Liver (tissue), 9 donors: ENCODE measurements around the gene CIC. TPM values are rescaled to one million over a fixed set of nuclear protein-coding genes. Genes with fewer than 3 reads are reported as not detected.

Experiments used
- DNase-seq: peaks from one replicate; pipeline ENCODE4 v3.0.0-alpha.2; 2017; ENCODE audit warnings: low spot score
- H3K27ac ChIP-seq, 2 donors: one replicate each; pipeline ENCODE4 v1.7.0; 2013; ENCODE audit warnings: inconsistent platforms in 2 of 2, low read length in 2 of 2, control low read depth in 1 of 2, low read depth in 1 of 2, mild to moderate bottlenecking in 1 of 2
- H3K27me3 ChIP-seq, 4 donors: one replicate each; pipeline versions ENCODE4 v1.6.1 to v1.7.0; 2013; ENCODE audit warnings: low read length in 3 of 4, inconsistent platforms in 1 of 4, mild to moderate bottlenecking in 1 of 4, moderate library complexity in 1 of 4; ENCODE audit not compliant: control insufficient read depth in 4 of 4, insufficient read depth in 4 of 4
- H3K36me3 ChIP-seq, 4 donors: one replicate each; pipeline versions ENCODE4 v1.6.1 to v1.7.0; 2013; ENCODE audit warnings: low read length in 3 of 4, mild to moderate bottlenecking in 3 of 4, low read depth in 1 of 4, moderate library complexity in 1 of 4; ENCODE audit not compliant: control insufficient read depth in 4 of 4, insufficient read depth in 3 of 4
- H3K4me1 ChIP-seq, 4 donors: one replicate each; pipeline versions ENCODE4 v1.6.1 to v1.7.0; 2013; ENCODE audit warnings: low read length in 3 of 4, mild to moderate bottlenecking in 3 of 4, moderate library complexity in 1 of 4; ENCODE audit not compliant: control insufficient read depth in 4 of 4, insufficient read depth in 4 of 4
- H3K4me3 ChIP-seq, 3 donors: one replicate each; pipeline versions ENCODE4 v1.6.1 to v1.7.0; 2013; ENCODE audit warnings: low read length in 3 of 3, control low read depth in 1 of 3, low read depth in 1 of 3, mild to moderate bottlenecking in 1 of 3
- H3K9ac ChIP-seq, 2 donors: one replicate each; pipeline ENCODE4 v1.7.0; 2013; ENCODE audit warnings: low read length in 2 of 2, mild to moderate bottlenecking in 2 of 2, moderate library complexity in 2 of 2, control low read depth in 1 of 2, low read depth in 1 of 2
- H3K9me3 ChIP-seq, 4 donors: one replicate each; pipeline versions ENCODE4 v1.6.1 to v1.7.0; 2013; ENCODE audit warnings: low read length in 3 of 4; ENCODE audit not compliant: control insufficient read depth in 4 of 4
- ATF3 ChIP-seq: IDR thresholded peaks from 2 replicates; pipeline ENCODE4 v1.6.1; 2016; ENCODE audit warnings: antibody characterized with exemption
- CTCF ChIP-seq: fragments of 150-350 bp; IDR thresholded peaks from 2 replicates; pipeline ENCODE4 v1.5.1; 2017; ENCODE audit warnings: improper control_type of control experiment, low read depth, low read length; ENCODE audit not compliant: missing input control
- EGR1 ChIP-seq, 2 donors: IDR thresholded peaks; 2 replicates each; pipeline ENCODE4 v1.6.1; 2016 to 2018; ENCODE audit warnings: antibody characterized with exemption in 2 of 2, low read depth in 2 of 2
- FOXA1 ChIP-seq: IDR thresholded peaks from 2 replicates; pipeline ENCODE4 v1.6.1; 2016; ENCODE audit warnings: antibody characterized with exemption
- FOXA2 ChIP-seq: IDR thresholded peaks from 2 replicates; pipeline ENCODE4 v1.6.1; 2016; ENCODE audit warnings: antibody characterized with exemption
- GABPA ChIP-seq, 2 donors: IDR thresholded peaks in 1 of 2; conservative IDR thresholded peaks in 1 of 2; 2 replicates each; pipeline ENCODE4 v1.6.1; 2016; ENCODE audit warnings: antibody characterized with exemption in 2 of 2, mild to moderate bottlenecking in 1 of 2, moderate library complexity in 1 of 2
- HNF4A ChIP-seq, 2 donors: conservative IDR thresholded peaks; 2 replicates each; pipeline ENCODE4 v1.6.1; 2016; ENCODE audit warnings: antibody characterized with exemption in 2 of 2, mild to moderate bottlenecking in 2 of 2
- HNF4G ChIP-seq: IDR thresholded peaks from 2 replicates; pipeline ENCODE4 v1.6.1; 2016; ENCODE audit warnings: antibody characterized with exemption
- JUND ChIP-seq, 2 donors: IDR thresholded peaks; 2 replicates each; pipeline ENCODE4 v1.6.1; 2016; ENCODE audit warnings: antibody characterized with exemption in 2 of 2
- NR2F2 ChIP-seq: IDR thresholded peaks from 2 replicates; pipeline ENCODE4 v1.6.1; 2016; ENCODE audit warnings: antibody characterized with exemption
- RAD21 ChIP-seq, 2 donors: IDR thresholded peaks; 2 replicates each; pipeline ENCODE4 v1.6.1; 2016; ENCODE audit warnings: antibody characterized with exemption in 2 of 2, mild to moderate bottlenecking in 2 of 2
- RXRA ChIP-seq, 2 donors: IDR thresholded peaks; 2 replicates each; pipeline ENCODE4 v1.6.1; 2017 to 2018; ENCODE audit warnings: antibody characterized with exemption in 2 of 2, mild to moderate bottlenecking in 1 of 2
- SP1 ChIP-seq: IDR thresholded peaks from 2 replicates; pipeline ENCODE4 v1.6.1; 2018; ENCODE audit warnings: antibody characterized with exemption, mild to moderate bottlenecking
- TAF1 ChIP-seq: conservative IDR thresholded peaks from 2 replicates; pipeline ENCODE4 v1.6.1; 2016; ENCODE audit warnings: antibody characterized with exemption, mild to moderate bottlenecking
- YY1 ChIP-seq: IDR thresholded peaks from 2 replicates; pipeline ENCODE4 v1.6.1; 2016; ENCODE audit warnings: antibody characterized with exemption, mild to moderate bottlenecking
- WGBS: extraction: QIAGEN DNeasy Blood & Tissue Kit; methylation state at CpG from one replicate; pipeline ENCODE4 v1.1.7; 2013; 5-methylcytosine and 5-hydroxymethylcytosine counted together
- polyA plus RNA-seq, 2 donors: library from polyadenylated mRNA; stranded (reverse) in 1 of 2; unstranded in 1 of 2; fragments of 200-250 nt in 1 of 2; fragments of >200 nt in 1 of 2; fragmentation: Nextera tagmentation in 1 of 2; extraction: Ambion mirVana in 1 of 2; gene quantifications; one replicate each; pipeline versions ENCODE4 v1.2.1 to v1.2.3, GENCODE V29; 2013 to 2015
- total RNA-seq, 2 donors: library from RNA; depleted of rRNA; stranded (reverse); fragments of >200 nt; gene quantifications; one replicate each; pipeline ENCODE4 v1.2.3, GENCODE V29; 2014
- TF ChIP-seq, protein P1 (sequence below): IDR thresholded peaks from 2 replicates; pipeline ENCODE4 v1.6.1; 2016; ENCODE audit warnings: antibody characterized with exemption
- TF ChIP-seq, protein P2 (sequence below): IDR thresholded peaks from 2 replicates; pipeline ENCODE4 v1.6.1; 2016; ENCODE audit warnings: antibody characterized with exemption
- donor health status: healthy.
- donor health status: healthy.
- donor health status: healthy.
- donor health status: healthy.
- donor health status: healthy.

The CIC gene
- total and polyA plus RNA-seq, 4 donors: 5.6 to 21.3 (median 17.2) TPM

DNA sequence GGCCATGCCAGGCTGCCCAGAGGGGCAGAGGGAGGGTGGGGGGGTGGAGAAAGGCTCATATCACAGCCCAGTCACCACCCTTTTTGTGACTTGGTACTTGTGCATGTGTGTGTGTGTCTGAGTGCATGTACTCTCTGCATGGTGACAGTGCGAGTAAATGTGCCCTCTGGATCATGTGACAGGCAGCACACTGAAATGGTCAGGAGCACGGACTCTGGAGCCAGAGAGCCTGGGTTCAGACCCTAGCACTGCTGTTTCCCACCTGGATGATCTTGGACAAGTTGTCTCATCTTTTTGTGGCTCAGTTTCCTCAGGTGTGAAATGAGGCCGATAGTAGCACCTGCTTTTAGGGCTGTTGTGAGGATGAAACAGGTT lies 2.0 kb downstream of the CIC start:
- no peak for DNase-seq
- Histone ChIP-seq H3K36me3 (peaks cover 5 to 21% (median 10%) of the 10 kb centered on the region in 4 donors), H3K27me3 (no peaks in the 10 kb centered on the region), H3K9me3 (no peaks in the 10 kb centered on the region), H3K27ac (peak overlapping the region; percentile 81 to 91), H3K4me3 (peak overlapping the region in 2 of 3 donors; percentile 69 to 78), H3K9ac (peak overlapping the region; percentile 88 to 99), H3K4me1 (peaks cover 6 to 35% (median 21%) of the 10 kb centered on the region in 4 donors)
- TF ChIP-seq FOXA2: peak; percentile 21
- TF ChIP-seq RXRA (IDR thresholded peaks at IDR 0.05): peak in 1 of 2 donors; percentile 42
- no peak for TF ChIP-seq GABPA (IDR thresholded peaks at IDR 0.05 in 1 of 2, conservative IDR thresholded peaks at IDR 0.05 in 1 of 2)
- peak; percentile 82 to 89 for TF ChIP-seq HNF4A (conservative IDR thresholded peaks at IDR 0.05)
- TF ChIP-seq YY1: peak; percentile 26
- no peak for TF ChIP-seq SP1
- no peak for TF ChIP-seq NR2F2
- TF ChIP-seq HNF4G: peak; percentile 37
- peak; percentile 24 for TF ChIP-seq FOXA1
- TF ChIP-seq ATF3: no peak
- 23% methylated on average over 3 of the region's 3 CpGs for WGBS

DNA sequence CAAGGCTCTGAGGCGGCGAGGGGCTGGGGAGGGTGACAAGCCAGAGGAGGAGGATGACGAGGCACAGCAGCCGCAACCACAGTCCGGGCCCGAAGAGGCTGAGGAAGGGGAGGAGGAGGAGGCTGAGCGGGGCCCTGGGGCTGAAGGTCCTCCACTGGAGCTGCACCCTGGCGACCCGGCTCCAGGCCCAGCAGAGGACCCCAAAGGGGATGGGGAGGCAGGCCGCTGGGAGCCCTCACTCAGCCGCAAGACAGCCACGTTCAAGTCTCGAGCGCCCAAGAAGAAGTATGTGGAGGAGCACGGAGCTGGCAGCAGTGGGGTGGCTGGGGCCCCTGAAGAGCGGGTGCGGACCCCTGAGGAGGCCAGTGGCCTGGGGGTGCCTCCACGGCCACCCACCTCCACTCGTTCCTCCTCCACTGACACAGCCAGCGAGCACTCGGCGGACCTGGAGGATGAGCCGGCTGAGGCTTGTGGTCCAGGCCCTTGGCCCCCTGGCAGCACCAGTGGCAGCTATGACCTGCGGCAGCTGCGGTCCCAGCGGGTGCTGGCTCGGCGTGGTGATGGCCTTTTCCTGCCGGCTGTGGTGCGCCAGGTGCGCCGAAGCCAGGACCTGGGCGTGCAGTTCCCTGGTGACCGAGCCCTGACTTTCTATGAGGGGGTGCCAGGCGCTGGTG lies 2.9 kb downstream of the CIC start:
- peaks cover 6 to 44% (median 23%) of the 10 kb centered on the region in 4 donors for H3K4me1 ChIP-seq
- H3K9me3 ChIP-seq: no peaks in the 10 kb centered on the region
- no peaks in the 10 kb centered on the region for H3K27me3 ChIP-seq
- peak overlapping the region; percentile 81 to 91 for H3K27ac ChIP-seq
- peaks cover 5 to 21% (median 12%) of the 10 kb centered on the region in 4 donors for H3K36me3 ChIP-seq
- no peak overlapping the region for H3K4me3 ChIP-seq
- no peak for TF ChIP-seq YY1
- TF ChIP-seq, protein P1, sequence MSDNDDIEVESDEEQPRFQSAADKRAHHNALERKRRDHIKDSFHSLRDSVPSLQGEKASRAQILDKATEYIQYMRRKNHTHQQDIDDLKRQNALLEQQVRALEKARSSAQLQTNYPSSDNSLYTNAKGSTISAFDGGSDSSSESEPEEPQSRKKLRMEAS: no peak
- TF ChIP-seq GABPA (IDR thresholded peaks at IDR 0.05 in 1 of 2, conservative IDR thresholded peaks at IDR 0.05 in 1 of 2): no peak
- no peak for TF ChIP-seq ATF3
- no peak for TF ChIP-seq RAD21 (IDR thresholded peaks at IDR 0.05)
- no peak for TF ChIP-seq EGR1 (IDR thresholded peaks at IDR 0.05; ENCODE audit: low read depth in 2 of 2)
- no peak for TF ChIP-seq TAF1
- TF ChIP-seq RXRA (IDR thresholded peaks at IDR 0.05): no peak
- no peak for TF ChIP-seq NR2F2
- no peak for TF ChIP-seq CTCF
- no peak for TF ChIP-seq SP1
- TF ChIP-seq FOXA2: no peak
- WGBS: 93% methylated on average over 35 of the region's 35 CpGs
- DNase-seq: no peak
- no peak overlapping the region for H3K9ac ChIP-seq

DNA sequence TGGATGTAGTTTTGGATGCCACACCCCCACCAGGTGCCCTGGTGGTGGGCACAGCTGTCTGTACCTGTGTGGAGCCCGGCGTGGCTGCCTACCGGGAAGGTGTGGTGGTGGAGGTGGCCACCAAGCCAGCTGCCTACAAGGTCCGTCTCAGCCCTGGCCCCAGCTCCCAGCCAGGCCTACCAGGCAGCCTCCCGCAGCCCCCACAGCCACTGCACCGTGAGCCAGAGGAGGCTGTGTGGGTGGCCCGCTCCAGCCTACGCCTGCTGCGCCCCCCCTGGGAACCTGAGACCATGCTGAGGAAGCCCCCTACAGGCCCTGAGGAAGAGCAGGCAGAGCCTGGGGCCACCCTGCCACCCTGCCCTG lies 3.5 kb downstream of the CIC start:
- DNase-seq: no peak
- H3K36me3 ChIP-seq: peaks cover 5 to 21% (median 12%) of the 10 kb centered on the region in 4 donors
- no peaks in the 10 kb centered on the region for H3K9me3 ChIP-seq
- H3K9ac ChIP-seq: no peak overlapping the region
- no peak overlapping the region for H3K4me3 ChIP-seq
- peaks cover 7 to 47% (median 24%) of the 10 kb centered on the region in 4 donors for H3K4me1 ChIP-seq
- H3K27ac ChIP-seq: no peak overlapping the region
- WGBS: 92% methylated on average over 9 of the region's 9 CpGs
- H3K27me3 ChIP-seq: no peaks in the 10 kb centered on the region
- no peak for TF ChIP-seq RAD21 (IDR thresholded peaks at IDR 0.05)
- TF ChIP-seq ATF3: no peak
- TF ChIP-seq HNF4A (conservative IDR thresholded peaks at IDR 0.05): no peak
- no peak for TF ChIP-seq SP1
- no peak for TF ChIP-seq HNF4G
- TF ChIP-seq JUND (IDR thresholded peaks at IDR 0.05): no peak
- TF ChIP-seq, protein P2, sequence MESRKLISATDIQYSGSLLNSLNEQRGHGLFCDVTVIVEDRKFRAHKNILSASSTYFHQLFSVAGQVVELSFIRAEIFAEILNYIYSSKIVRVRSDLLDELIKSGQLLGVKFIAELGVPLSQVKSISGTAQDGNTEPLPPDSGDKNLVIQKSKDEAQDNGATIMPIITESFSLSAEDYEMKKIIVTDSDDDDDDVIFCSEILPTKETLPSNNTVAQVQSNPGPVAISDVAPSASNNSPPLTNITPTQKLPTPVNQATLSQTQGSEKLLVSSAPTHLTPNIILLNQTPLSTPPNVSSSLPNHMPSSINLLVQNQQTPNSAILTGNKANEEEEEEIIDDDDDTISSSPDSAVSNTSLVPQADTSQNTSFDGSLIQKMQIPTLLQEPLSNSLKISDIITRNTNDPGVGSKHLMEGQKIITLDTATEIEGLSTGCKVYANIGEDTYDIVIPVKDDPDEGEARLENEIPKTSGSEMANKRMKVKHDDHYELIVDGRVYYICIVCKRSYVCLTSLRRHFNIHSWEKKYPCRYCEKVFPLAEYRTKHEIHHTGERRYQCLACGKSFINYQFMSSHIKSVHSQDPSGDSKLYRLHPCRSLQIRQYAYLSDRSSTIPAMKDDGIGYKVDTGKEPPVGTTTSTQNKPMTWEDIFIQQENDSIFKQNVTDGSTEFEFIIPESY: no peak
- no peak for TF ChIP-seq FOXA2
- no peak for TF ChIP-seq GABPA (IDR thresholded peaks at IDR 0.05 in 1 of 2, conservative IDR thresholded peaks at IDR 0.05 in 1 of 2)
- no peak for TF ChIP-seq CTCF
